ENCODE measurements around the gene BRINP3. TPM values are rescaled to one million over a fixed set of nuclear protein-coding genes. Genes with fewer than 3 reads are reported as not detected.

Gene BRINP3
- total RNA-seq, 4 donors from 2014 or later: 14.0 to 50.0 (median 42.7) TPM

GRCh38 chr1:190273161-190273560 is 204.5 kb downstream of the BRINP3 start:
- Histone ChIP-seq H3K4me1 (no peaks in the 10 kb centered on the region), H3K27me3 (no peaks in the 10 kb centered on the region), H3K36me3 (no peaks in the 10 kb centered on the region), H3K9me3 (no peaks in the 10 kb centered on the region), H3K27ac (no peak overlapping the region), H3K4me3 (no peak overlapping the region)
- no peak for TF ChIP-seq POLR2A (IDR thresholded peaks at IDR 0.05)
- TF ChIP-seq, protein P1, sequence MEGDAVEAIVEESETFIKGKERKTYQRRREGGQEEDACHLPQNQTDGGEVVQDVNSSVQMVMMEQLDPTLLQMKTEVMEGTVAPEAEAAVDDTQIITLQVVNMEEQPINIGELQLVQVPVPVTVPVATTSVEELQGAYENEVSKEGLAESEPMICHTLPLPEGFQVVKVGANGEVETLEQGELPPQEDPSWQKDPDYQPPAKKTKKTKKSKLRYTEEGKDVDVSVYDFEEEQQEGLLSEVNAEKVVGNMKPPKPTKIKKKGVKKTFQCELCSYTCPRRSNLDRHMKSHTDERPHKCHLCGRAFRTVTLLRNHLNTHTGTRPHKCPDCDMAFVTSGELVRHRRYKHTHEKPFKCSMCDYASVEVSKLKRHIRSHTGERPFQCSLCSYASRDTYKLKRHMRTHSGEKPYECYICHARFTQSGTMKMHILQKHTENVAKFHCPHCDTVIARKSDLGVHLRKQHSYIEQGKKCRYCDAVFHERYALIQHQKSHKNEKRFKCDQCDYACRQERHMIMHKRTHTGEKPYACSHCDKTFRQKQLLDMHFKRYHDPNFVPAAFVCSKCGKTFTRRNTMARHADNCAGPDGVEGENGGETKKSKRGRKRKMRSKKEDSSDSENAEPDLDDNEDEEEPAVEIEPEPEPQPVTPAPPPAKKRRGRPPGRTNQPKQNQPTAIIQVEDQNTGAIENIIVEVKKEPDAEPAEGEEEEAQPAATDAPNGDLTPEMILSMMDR (IDR thresholded peaks at IDR 0.05): no peak
- DNase-seq: no peak

DNA sequence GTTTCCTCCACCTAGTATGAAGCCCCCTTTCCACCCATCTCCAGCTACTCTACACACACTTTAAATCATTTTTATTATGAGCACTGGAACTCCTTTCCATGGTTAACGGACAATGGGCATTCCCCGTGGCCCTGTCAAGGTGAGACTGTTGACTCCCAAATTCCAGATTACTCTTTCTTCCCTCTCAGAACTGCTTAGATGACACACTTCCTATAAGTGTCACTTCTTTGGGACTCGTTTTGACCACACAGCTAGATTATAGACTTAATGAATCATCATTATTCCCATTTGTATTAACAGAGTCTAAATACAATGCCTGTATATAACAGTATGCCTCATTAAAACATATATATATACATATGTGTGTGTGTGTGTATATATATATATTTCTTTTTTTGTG is 215.1 kb downstream of the BRINP3 start:
- H3K4me1 ChIP-seq: no peaks in the 10 kb centered on the region
- H3K36me3 ChIP-seq: no peaks in the 10 kb centered on the region
- no peak overlapping the region for H3K4me3 ChIP-seq
- H3K27me3 ChIP-seq: no peaks in the 10 kb centered on the region
- no peak for DNase-seq
- H3K9me3 ChIP-seq: no peaks in the 10 kb centered on the region
- no peak for TF ChIP-seq POLR2A (IDR thresholded peaks at IDR 0.05)
- TF ChIP-seq, protein P1 (IDR thresholded peaks at IDR 0.05): no peak
- no peak overlapping the region for H3K27ac ChIP-seq

GRCh38 chr1:190259424-190259823 is 218.2 kb downstream of the BRINP3 start:
- no peaks in the 10 kb centered on the region for H3K4me1 ChIP-seq
- no peak overlapping the region for H3K27ac ChIP-seq
- no peaks in the 10 kb centered on the region for H3K27me3 ChIP-seq
- TF ChIP-seq POLR2A (IDR thresholded peaks at IDR 0.05): no peak
- TF ChIP-seq, protein P1 (IDR thresholded peaks at IDR 0.05): no peak
- no peaks in the 10 kb centered on the region for H3K9me3 ChIP-seq
- no peaks in the 10 kb centered on the region for H3K36me3 ChIP-seq
- DNase-seq: no peak
- no peak overlapping the region for H3K4me3 ChIP-seq

- no peak for TF ChIP-seq POLR2A (IDR thresholded peaks at IDR 0.05)
- TF ChIP-seq, protein P1 (IDR thresholded peaks at IDR 0.05): no peak
- Histone ChIP-seq H3K27ac (no peak overlapping the region), H3K4me3 (no peak overlapping the region), H3K9me3 (no peaks in the 10 kb centered on the region), H3K4me1 (no peaks in the 10 kb centered on the region), H3K27me3 (no peaks in the 10 kb centered on the region), H3K36me3 (no peaks in the 10 kb centered on the region)
- DNase-seq: no peak
Measured at GRCh38 chr1:190258003-190258402, 219.7 kb downstream of the BRINP3 start.

- no peak overlapping the region for H3K27ac ChIP-seq
- TF ChIP-seq, protein P1 (IDR thresholded peaks at IDR 0.05): no peak
- no peak for TF ChIP-seq POLR2A (IDR thresholded peaks at IDR 0.05)
- H3K4me3 ChIP-seq: no peak overlapping the region
- H3K36me3 ChIP-seq: no peaks in the 10 kb centered on the region
- no peaks in the 10 kb centered on the region for H3K27me3 ChIP-seq
- no peak for DNase-seq
- H3K4me1 ChIP-seq: no peaks in the 10 kb centered on the region
- no peaks in the 10 kb centered on the region for H3K9me3 ChIP-seq
Measured at GRCh38 chr1:190252046-190252445, 225.6 kb downstream of the BRINP3 start.

DNA sequence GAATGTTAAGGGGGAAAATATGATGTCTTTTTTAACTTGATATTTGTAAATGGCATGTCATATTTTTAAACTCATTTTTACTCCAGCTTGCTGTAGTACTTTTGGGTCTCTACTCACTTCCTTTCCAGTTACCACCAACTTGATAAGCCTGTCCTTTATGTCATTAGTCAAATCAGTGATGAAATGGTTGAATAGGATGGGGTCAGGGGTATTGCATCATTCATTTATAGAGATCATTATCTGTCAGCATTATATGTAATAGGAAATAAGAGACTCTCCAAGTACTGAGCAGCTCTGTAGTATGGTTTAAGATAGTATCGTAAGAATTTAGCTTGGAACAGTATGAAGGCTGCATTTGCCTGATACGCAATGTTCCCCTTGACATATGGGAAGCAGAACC is 227.3 kb downstream of the BRINP3 start:
- no peaks in the 10 kb centered on the region for H3K9me3 ChIP-seq
- no peak overlapping the region for H3K4me3 ChIP-seq
- no peak for DNase-seq
- no peaks in the 10 kb centered on the region for H3K27me3 ChIP-seq
- no peak for TF ChIP-seq POLR2A (IDR thresholded peaks at IDR 0.05)
- TF ChIP-seq, protein P1 (IDR thresholded peaks at IDR 0.05): no peak
- H3K27ac ChIP-seq: no peak overlapping the region
- H3K4me1 ChIP-seq: no peaks in the 10 kb centered on the region
- no peaks in the 10 kb centered on the region for H3K36me3 ChIP-seq

All from Peyer's patch (tissue), 4 donors.